HL-60 (cell line): Measurements from ENCODE around the gene LMBR1.

Source experiments
- DNase-seq, 2 experiments: peaks; one replicate each; pipeline ENCODE4 v3.0.0-alpha.2; 2010 to 2020; ENCODE audit warnings: low read depth in 1 of 2, low spot score in 1 of 2
- H3K27ac ChIP-seq: fragments of 250-450 bp; sonication (Bioruptor Pico); replicated peaks from 2 replicates; pipeline ENCODE4 v1.5.1; 2020; ENCODE audit warnings: mild to moderate bottlenecking, moderate library complexity
- H3K27me3 ChIP-seq: fragments of 250-450 bp; sonication (Bioruptor Pico); 2 replicates; pipeline ENCODE4 v1.5.1; 2021; ENCODE audit warnings: mild to moderate bottlenecking, moderate library complexity; ENCODE audit not compliant: insufficient read depth, poor library complexity, severe bottlenecking
- H3K4me3 ChIP-seq: replicated peaks from 2 replicates; pipeline ENCODE4 v1.5.1; 2011; ENCODE audit warnings: mild to moderate bottlenecking, control low read depth, low read length; ENCODE audit not compliant: insufficient read depth
- GABPA ChIP-seq: IDR thresholded peaks from 2 replicates; pipeline ENCODE4 v1.6.1; 2012; ENCODE audit warnings: low read depth
- POLR2AphosphoS5 ChIP-seq: IDR thresholded peaks from 2 replicates; pipeline ENCODE4 v1.6.1; 2012; ENCODE audit warnings: low read depth
- SPI1 ChIP-seq: IDR thresholded peaks from 2 replicates; pipeline ENCODE4 v1.6.1; 2012; ENCODE audit warnings: low read depth, mild to moderate bottlenecking, borderline replicate concordance
- TF ChIP-seq, protein P1 (sequence below): IDR thresholded peaks from one replicate; pipeline ENCODE4 v1.5.1; 2011; ENCODE audit warnings: low read length, control low read depth, inconsistent platforms; ENCODE audit not compliant: insufficient read depth
- TF ChIP-seq, protein P2 (sequence below): IDR thresholded peaks from 2 replicates; pipeline ENCODE4 v1.6.1; 2012; ENCODE audit warnings: low read depth; ENCODE audit not compliant: insufficient replicate concordance

The LMBR1 gene

GRCh38 chr7:156781972-156782371, 111.0 kb downstream of the LMBR1 start:
- no peak for DNase-seq
- TF ChIP-seq, protein P1, sequence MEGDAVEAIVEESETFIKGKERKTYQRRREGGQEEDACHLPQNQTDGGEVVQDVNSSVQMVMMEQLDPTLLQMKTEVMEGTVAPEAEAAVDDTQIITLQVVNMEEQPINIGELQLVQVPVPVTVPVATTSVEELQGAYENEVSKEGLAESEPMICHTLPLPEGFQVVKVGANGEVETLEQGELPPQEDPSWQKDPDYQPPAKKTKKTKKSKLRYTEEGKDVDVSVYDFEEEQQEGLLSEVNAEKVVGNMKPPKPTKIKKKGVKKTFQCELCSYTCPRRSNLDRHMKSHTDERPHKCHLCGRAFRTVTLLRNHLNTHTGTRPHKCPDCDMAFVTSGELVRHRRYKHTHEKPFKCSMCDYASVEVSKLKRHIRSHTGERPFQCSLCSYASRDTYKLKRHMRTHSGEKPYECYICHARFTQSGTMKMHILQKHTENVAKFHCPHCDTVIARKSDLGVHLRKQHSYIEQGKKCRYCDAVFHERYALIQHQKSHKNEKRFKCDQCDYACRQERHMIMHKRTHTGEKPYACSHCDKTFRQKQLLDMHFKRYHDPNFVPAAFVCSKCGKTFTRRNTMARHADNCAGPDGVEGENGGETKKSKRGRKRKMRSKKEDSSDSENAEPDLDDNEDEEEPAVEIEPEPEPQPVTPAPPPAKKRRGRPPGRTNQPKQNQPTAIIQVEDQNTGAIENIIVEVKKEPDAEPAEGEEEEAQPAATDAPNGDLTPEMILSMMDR = no peak
- TF ChIP-seq SPI1 = no peak
- H3K4me3 ChIP-seq = no peak overlapping the region
- no peak overlapping the region for H3K27ac ChIP-seq
- no peaks in the 10 kb centered on the region for H3K27me3 ChIP-seq

DNA sequence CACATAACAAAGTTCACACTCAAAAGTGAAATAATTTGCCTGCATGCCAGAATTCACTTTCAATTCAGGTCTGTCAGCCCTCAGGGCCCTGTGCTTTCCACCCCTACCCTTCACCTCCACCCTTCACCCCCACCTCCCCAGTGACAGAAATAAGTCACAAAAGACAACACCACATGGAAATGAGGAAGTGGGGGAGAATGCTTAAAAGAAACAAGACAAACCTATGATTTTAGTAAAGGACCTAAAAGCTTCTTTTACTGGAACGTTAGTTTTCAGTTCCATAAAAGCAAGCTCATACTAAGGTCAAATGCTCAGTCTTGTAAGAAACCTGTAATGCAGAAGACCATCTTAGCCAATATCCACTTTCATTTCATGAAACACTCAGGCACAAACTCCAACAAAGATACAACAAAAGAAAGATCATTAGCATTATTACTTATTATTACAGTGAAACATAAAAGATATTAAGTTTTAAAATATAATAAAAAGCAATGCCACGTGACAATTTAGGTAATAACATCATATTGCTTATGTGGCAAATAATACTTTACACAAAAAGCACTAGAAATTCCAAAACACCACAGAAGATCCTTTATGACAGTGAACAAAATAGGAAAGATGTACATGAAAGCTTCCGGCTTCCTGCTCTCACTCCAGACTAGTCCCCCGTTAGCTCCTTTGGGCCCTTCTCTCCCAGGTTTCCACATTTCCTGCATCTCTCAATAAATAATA, 112.1 kb downstream of the LMBR1 start:
- TF ChIP-seq POLR2AphosphoS5 (no peak), SPI1 (peak; percentile 98)
- Histone ChIP-seq H3K27ac (peak overlapping the region; percentile 23; the same call in 1 of the 2 replicates), H3K4me3 (no peak overlapping the region), H3K27me3 (no peaks in the 10 kb centered on the region)
- DNase-seq = peak in 1 of 2 experiments; percentile 46

GRCh38 chr7:156778668-156779067, 114.3 kb downstream of the LMBR1 start:
- Histone ChIP-seq H3K27me3 (no peaks in the 10 kb centered on the region), H3K27ac (no peak overlapping the region), H3K4me3 (no peak overlapping the region)
- DNase-seq = no peak
- TF ChIP-seq GABPA (no peak), SPI1 (no peak), POLR2AphosphoS5 (no peak)
- TF ChIP-seq, protein P2, sequence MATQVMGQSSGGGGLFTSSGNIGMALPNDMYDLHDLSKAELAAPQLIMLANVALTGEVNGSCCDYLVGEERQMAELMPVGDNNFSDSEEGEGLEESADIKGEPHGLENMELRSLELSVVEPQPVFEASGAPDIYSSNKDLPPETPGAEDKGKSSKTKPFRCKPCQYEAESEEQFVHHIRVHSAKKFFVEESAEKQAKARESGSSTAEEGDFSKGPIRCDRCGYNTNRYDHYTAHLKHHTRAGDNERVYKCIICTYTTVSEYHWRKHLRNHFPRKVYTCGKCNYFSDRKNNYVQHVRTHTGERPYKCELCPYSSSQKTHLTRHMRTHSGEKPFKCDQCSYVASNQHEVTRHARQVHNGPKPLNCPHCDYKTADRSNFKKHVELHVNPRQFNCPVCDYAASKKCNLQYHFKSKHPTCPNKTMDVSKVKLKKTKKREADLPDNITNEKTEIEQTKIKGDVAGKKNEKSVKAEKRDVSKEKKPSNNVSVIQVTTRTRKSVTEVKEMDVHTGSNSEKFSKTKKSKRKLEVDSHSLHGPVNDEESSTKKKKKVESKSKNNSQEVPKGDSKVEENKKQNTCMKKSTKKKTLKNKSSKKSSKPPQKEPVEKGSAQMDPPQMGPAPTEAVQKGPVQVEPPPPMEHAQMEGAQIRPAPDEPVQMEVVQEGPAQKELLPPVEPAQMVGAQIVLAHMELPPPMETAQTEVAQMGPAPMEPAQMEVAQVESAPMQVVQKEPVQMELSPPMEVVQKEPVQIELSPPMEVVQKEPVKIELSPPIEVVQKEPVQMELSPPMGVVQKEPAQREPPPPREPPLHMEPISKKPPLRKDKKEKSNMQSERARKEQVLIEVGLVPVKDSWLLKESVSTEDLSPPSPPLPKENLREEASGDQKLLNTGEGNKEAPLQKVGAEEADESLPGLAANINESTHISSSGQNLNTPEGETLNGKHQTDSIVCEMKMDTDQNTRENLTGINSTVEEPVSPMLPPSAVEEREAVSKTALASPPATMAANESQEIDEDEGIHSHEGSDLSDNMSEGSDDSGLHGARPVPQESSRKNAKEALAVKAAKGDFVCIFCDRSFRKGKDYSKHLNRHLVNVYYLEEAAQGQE = no peak
- TF ChIP-seq, protein P1 = no peak

GRCh38 chr7:156778201-156778600, 114.8 kb downstream of the LMBR1 start:
- Histone ChIP-seq H3K27ac (no peak overlapping the region), H3K27me3 (no peaks in the 10 kb centered on the region), H3K4me3 (no peak overlapping the region)
- no peak for TF ChIP-seq SPI1
- TF ChIP-seq, protein P1 = no peak
- TF ChIP-seq, protein P2 = no peak
- no peak for TF ChIP-seq GABPA
- no peak for TF ChIP-seq POLR2AphosphoS5
- no peak for DNase-seq
